Measurements from ENCODE around the gene MISP.

Gene MISP

GRCh38 chr19:756821-757688 is 6.1 kb downstream of the MISP start:
- Histone ChIP-seq H3K36me3 (ENCODE audit: insufficient read depth, insufficient read length, low read length) (no peaks in the 10 kb centered on the region), H3K9me3 (ENCODE audit: insufficient read depth, low read length) (peaks cover 30% of the 10 kb centered on the region; the same call in 1 of the 2 replicates), H3K27me3 (ENCODE audit: insufficient read depth, insufficient read length) (no peaks in the 10 kb centered on the region), H3K4me1 (ENCODE audit: insufficient read depth, insufficient read length) (peaks cover 6% of the 10 kb centered on the region), H3K4me3 (ENCODE audit: insufficient read length, low read depth) (no peak overlapping the region), H3K9ac (ENCODE audit: insufficient read length, low read depth) (no peak overlapping the region)
- TF ChIP-seq ZNF274 (IDR thresholded peaks at IDR 0.05; ENCODE audit: low read depth, low read length) (no peak), SUZ12 (IDR thresholded peaks at IDR 0.05; ENCODE audit: extremely low read depth, insufficient read depth, insufficient read length) (no peak), YY1 (IDR thresholded peaks at IDR 0.05; ENCODE audit: insufficient read depth, insufficient read length) (no peak)
- no peak for DNase-seq (ENCODE audit: low read depth, low spot score)

- DNase-seq (ENCODE audit: low read depth, low spot score): no peak
- peaks cover 1% of the 10 kb centered on the region for H3K4me1 ChIP-seq (ENCODE audit: insufficient read depth, insufficient read length)
- H3K9me3 ChIP-seq (ENCODE audit: insufficient read depth, low read length): peaks cover 30% of the 10 kb centered on the region; the same call in 1 of the 2 replicates
- H3K4me3 ChIP-seq (ENCODE audit: insufficient read length, low read depth): no peak overlapping the region
- H3K27me3 ChIP-seq (ENCODE audit: insufficient read depth, insufficient read length): no peaks in the 10 kb centered on the region
- no peaks in the 10 kb centered on the region for H3K36me3 ChIP-seq (ENCODE audit: insufficient read depth, insufficient read length, low read length)
- TF ChIP-seq ZNF274 (IDR thresholded peaks at IDR 0.05; ENCODE audit: low read depth, low read length) (no peak), SUZ12 (IDR thresholded peaks at IDR 0.05; ENCODE audit: extremely low read depth, insufficient read depth, insufficient read length) (no peak), YY1 (IDR thresholded peaks at IDR 0.05; ENCODE audit: insufficient read depth, insufficient read length) (no peak)
- no peak overlapping the region for H3K9ac ChIP-seq (ENCODE audit: insufficient read length, low read depth)
Observed at GRCh38 chr19:757811-758668, 7.1 kb downstream of the MISP start.

GRCh38 chr19:763181-763580 is 12.3 kb downstream of the MISP start:
- H3K36me3 ChIP-seq (ENCODE audit: insufficient read depth, insufficient read length, low read length): no peaks in the 10 kb centered on the region
- H3K9me3 ChIP-seq (ENCODE audit: insufficient read depth, low read length): peaks cover 10% of the 10 kb centered on the region; the same call in 1 of the 2 replicates
- no peaks in the 10 kb centered on the region for H3K27me3 ChIP-seq (ENCODE audit: insufficient read depth, insufficient read length)
- no peak overlapping the region for H3K4me3 ChIP-seq (ENCODE audit: insufficient read length, low read depth)
- no peak overlapping the region for H3K9ac ChIP-seq (ENCODE audit: insufficient read length, low read depth)
- no peaks in the 10 kb centered on the region for H3K4me1 ChIP-seq (ENCODE audit: insufficient read depth, insufficient read length)
- TF ChIP-seq YY1 (IDR thresholded peaks at IDR 0.05; ENCODE audit: insufficient read depth, insufficient read length) (no peak), SUZ12 (IDR thresholded peaks at IDR 0.05; ENCODE audit: extremely low read depth, insufficient read depth, insufficient read length) (no peak), ZNF274 (IDR thresholded peaks at IDR 0.05; ENCODE audit: low read depth, low read length) (no peak)
- no peak for DNase-seq (ENCODE audit: low read depth, low spot score)

- Histone ChIP-seq H3K4me1 (ENCODE audit: insufficient read depth, insufficient read length) (no peaks in the 10 kb centered on the region), H3K9me3 (ENCODE audit: insufficient read depth, low read length) (peaks cover 3% of the 10 kb centered on the region; the same call in 1 of the 2 replicates), H3K4me3 (ENCODE audit: insufficient read length, low read depth) (no peak overlapping the region), H3K27me3 (ENCODE audit: insufficient read depth, insufficient read length) (no peaks in the 10 kb centered on the region), H3K36me3 (ENCODE audit: insufficient read depth, insufficient read length, low read length) (no peaks in the 10 kb centered on the region), H3K9ac (ENCODE audit: insufficient read length, low read depth) (no peak overlapping the region)
- TF ChIP-seq ZNF274 (IDR thresholded peaks at IDR 0.05; ENCODE audit: low read depth, low read length): no peak
- TF ChIP-seq SUZ12 (IDR thresholded peaks at IDR 0.05; ENCODE audit: extremely low read depth, insufficient read depth, insufficient read length): no peak
- no peak for TF ChIP-seq YY1 (IDR thresholded peaks at IDR 0.05; ENCODE audit: insufficient read depth, insufficient read length)
- DNase-seq (ENCODE audit: low read depth, low spot score): no peak
Observed at GRCh38 chr19:763869-764268, 13.0 kb downstream of the MISP start.

GRCh38 chr19:764301-764700 is 13.4 kb downstream of the MISP start:
- H3K9ac ChIP-seq (ENCODE audit: insufficient read length, low read depth): no peak overlapping the region
- DNase-seq (ENCODE audit: low read depth, low spot score): no peak
- no peaks in the 10 kb centered on the region for H3K36me3 ChIP-seq (ENCODE audit: insufficient read depth, insufficient read length, low read length)
- H3K27me3 ChIP-seq (ENCODE audit: insufficient read depth, insufficient read length): no peaks in the 10 kb centered on the region
- H3K4me3 ChIP-seq (ENCODE audit: insufficient read length, low read depth): no peak overlapping the region
- H3K4me1 ChIP-seq (ENCODE audit: insufficient read depth, insufficient read length): no peaks in the 10 kb centered on the region
- no peaks in the 10 kb centered on the region; the same call in 1 of the 2 replicates for H3K9me3 ChIP-seq (ENCODE audit: insufficient read depth, low read length)
- TF ChIP-seq ZNF274 (IDR thresholded peaks at IDR 0.05; ENCODE audit: low read depth, low read length) (no peak), YY1 (IDR thresholded peaks at IDR 0.05; ENCODE audit: insufficient read depth, insufficient read length) (no peak), SUZ12 (IDR thresholded peaks at IDR 0.05; ENCODE audit: extremely low read depth, insufficient read depth, insufficient read length) (no peak)

- Histone ChIP-seq H3K9me3 (ENCODE audit: insufficient read depth, low read length) (no peaks in the 10 kb centered on the region; the same call in 1 of the 2 replicates), H3K4me3 (ENCODE audit: insufficient read length, low read depth) (no peak overlapping the region), H3K27me3 (ENCODE audit: insufficient read depth, insufficient read length) (no peaks in the 10 kb centered on the region), H3K4me1 (ENCODE audit: insufficient read depth, insufficient read length) (no peaks in the 10 kb centered on the region), H3K36me3 (ENCODE audit: insufficient read depth, insufficient read length, low read length) (no peaks in the 10 kb centered on the region), H3K9ac (ENCODE audit: insufficient read length, low read depth) (no peak overlapping the region)
- no peak for DNase-seq (ENCODE audit: low read depth, low spot score)
- TF ChIP-seq SUZ12 (IDR thresholded peaks at IDR 0.05; ENCODE audit: extremely low read depth, insufficient read depth, insufficient read length) (no peak), ZNF274 (IDR thresholded peaks at IDR 0.05; ENCODE audit: low read depth, low read length) (no peak), YY1 (IDR thresholded peaks at IDR 0.05; ENCODE audit: insufficient read depth, insufficient read length) (no peak)
Observed at GRCh38 chr19:765179-765738, 14.3 kb downstream of the MISP start.
